GM12873 (cell line): ENCODE measurements around the gene ADORA1.

Source experiments
- CTCF ChIP-seq: IDR thresholded peaks from 2 replicates; pipeline ENCODE4 v1.5.1; 2012; ENCODE audit warnings: low read depth, mild to moderate bottlenecking, moderate library complexity, low read length, control low read depth; ENCODE audit not compliant: insufficient read depth; ENCODE audit errors: missing control alignments

The ADORA1 gene

GRCh38 chr1:203165800-203166161, 38.3 kb downstream of the ADORA1 start:
- no peak for TF ChIP-seq CTCF

GRCh38 chr1:203166192-203166940, 38.8 kb downstream of the ADORA1 start:
- peak; percentile 45 for TF ChIP-seq CTCF

- no peak for TF ChIP-seq CTCF
These were observed 39.7 kb downstream of the ADORA1 start for GRCh38 chr1:203167026-203167912.

DNA sequence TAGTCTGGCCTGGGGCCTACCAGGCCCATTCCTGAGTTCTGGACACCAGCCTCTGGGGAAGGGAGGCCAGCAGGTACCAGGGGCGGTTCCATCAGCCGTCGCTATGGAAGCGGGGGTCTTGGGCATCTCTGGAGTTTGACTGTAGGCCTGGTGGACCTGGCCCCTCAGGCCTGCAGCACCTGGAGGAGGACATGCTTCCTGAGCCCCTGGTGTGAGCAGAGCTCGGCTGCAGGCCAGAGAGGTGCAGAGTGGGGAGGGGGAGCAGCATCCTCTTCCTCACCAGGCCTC, 40.3 kb downstream of the ADORA1 start:
- no peak for TF ChIP-seq CTCF

- TF ChIP-seq CTCF, result no peak
These were observed 40.8 kb downstream of the ADORA1 start for GRCh38 chr1:203168256-203168786.

- no peak for TF ChIP-seq CTCF
These were observed 41.5 kb downstream of the ADORA1 start for GRCh38 chr1:203168991-203169390.

DNA sequence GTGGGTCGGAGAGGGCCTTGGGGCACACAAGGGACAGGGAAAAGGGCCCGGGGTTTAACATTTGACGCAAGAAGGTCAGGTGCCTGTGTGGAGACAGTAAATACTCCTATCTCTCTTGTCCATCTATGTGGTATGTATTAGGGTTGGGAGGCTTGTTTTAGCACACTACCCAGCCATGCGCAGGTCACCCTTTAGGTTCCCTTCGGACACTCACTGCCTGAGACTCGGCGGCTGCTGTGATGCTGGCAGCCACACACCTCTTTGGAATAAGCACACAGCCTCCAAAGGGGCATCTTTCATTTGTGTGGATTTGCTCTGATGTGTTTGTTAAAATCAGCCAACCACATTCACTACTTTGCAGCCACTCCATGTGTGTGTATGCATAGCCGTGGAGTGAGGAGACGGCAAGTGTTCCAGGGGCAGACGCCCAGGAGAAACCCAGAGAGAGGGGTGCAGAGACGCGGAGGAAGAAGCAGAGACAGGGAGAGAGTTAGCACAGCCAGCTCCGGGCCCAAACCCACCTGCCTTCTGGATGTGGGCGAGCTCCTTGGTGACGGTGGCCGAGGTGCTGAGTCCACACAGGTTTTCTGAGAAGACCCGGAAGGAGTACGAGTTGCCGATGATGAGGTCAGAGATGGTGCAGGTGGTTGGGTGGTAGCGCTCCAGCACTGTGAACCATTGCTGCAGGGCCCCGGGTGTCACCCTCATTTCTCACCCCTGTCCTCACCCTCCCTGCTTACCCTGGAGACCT, 42.4 kb downstream of the ADORA1 start:
- TF ChIP-seq CTCF, result no peak
